ENCODE data around the gene CARMIL3. TPM values are rescaled to one million over a fixed set of nuclear protein-coding genes. Genes with fewer than 3 reads are reported as not detected.

CARMIL3 gene
- total RNA-seq, 2 experiments from 2014 or later: 3.7 to 4.2 TPM

GRCh38 chr14:24059841-24060388, 8.1 kb downstream of the CARMIL3 start:
- peaks cover 1% of the 10 kb centered on the region for H3K27me3 Mint-ChIP-seq
- peaks cover 2% of the 10 kb centered on the region for H3K4me1 Mint-ChIP-seq
- no peak overlapping the region for H3K4me3 Mint-ChIP-seq
- no peak for DNase-seq
- no peaks in the 10 kb centered on the region for H3K9me3 Mint-ChIP-seq
- no peak overlapping the region for H3K27ac Mint-ChIP-seq
- no peaks in the 10 kb centered on the region for H3K36me3 Mint-ChIP-seq (ENCODE audit: low read depth)
- ChIA-PET CTCF (interaction anchor here (1.4 to 4.6 kb wide), 6 partner anchors 8 to 48 kb away, joined by 4 to 41 read pairs (median 10); partner anchors contain the start of gene CARMIL3), POLR2A (interaction anchor here (2.6 to 4.5 kb wide), 2 partner anchors 33 to 55 kb away, joined by 12 to 53 read pairs; partner anchors contain the start of genes DCAF11, NRL and PCK2)

GRCh38 chr14:24060443-24060842, 8.6 kb downstream of the CARMIL3 start:
- H3K27ac Mint-ChIP-seq: no peak overlapping the region
- ChIA-PET POLR2A (interaction anchor here (1.3 to 2.6 kb wide), 3 partner anchors 15 to 100 kb away, joined by 3 to 12 read pairs (median 9); partner anchors contain the start of genes DCAF11, IRF9 and NRL), CTCF (interaction anchor here (1.4 to 3.0 kb wide), 5 partner anchors 9 to 48 kb away, joined by 4 to 21 read pairs (median 11); partner anchors contain the start of gene CARMIL3)
- H3K4me1 Mint-ChIP-seq: peaks cover 2% of the 10 kb centered on the region
- no peak for DNase-seq
- H3K27me3 Mint-ChIP-seq: peaks cover 1% of the 10 kb centered on the region
- H3K4me3 Mint-ChIP-seq: no peak overlapping the region
- H3K9me3 Mint-ChIP-seq: no peaks in the 10 kb centered on the region
- H3K36me3 Mint-ChIP-seq (ENCODE audit: low read depth): no peaks in the 10 kb centered on the region

- peaks cover 2% of the 10 kb centered on the region for H3K4me1 Mint-ChIP-seq
- DNase-seq: no peak
- no peak overlapping the region for H3K4me3 Mint-ChIP-seq
- H3K27me3 Mint-ChIP-seq: peaks cover 1% of the 10 kb centered on the region
- CTCF ChIA-PET: interaction anchor here (0.9 to 3.0 kb wide), 6 partner anchors 9 to 47 kb away, joined by 3 to 21 read pairs (median 10); partner anchors contain the start of gene CARMIL3
- H3K9me3 Mint-ChIP-seq: no peaks in the 10 kb centered on the region
- POLR2A ChIA-PET: interaction anchor here (0.9 to 2.6 kb wide), 6 partner anchors 14 to 181 kb away, joined by 3 to 12 read pairs (median 3); partner anchors contain the start of genes DCAF11, IRF9, NRL and TINF2
- no peak overlapping the region for H3K27ac Mint-ChIP-seq
- H3K36me3 Mint-ChIP-seq (ENCODE audit: low read depth): no peaks in the 10 kb centered on the region
Observed at GRCh38 chr14:24060984-24061913, 9.4 kb downstream of the CARMIL3 start.

GRCh38 chr14:24062216-24062980, 10.6 kb downstream of the CARMIL3 start:
- Mint-ChIP-seq H3K36me3 (ENCODE audit: low read depth) (no peaks in the 10 kb centered on the region), H3K4me3 (no peak overlapping the region)

GRCh38 chr14:24063263-24063836, 11.5 kb downstream of the CARMIL3 start:
- Mint-ChIP-seq H3K36me3 (ENCODE audit: low read depth) (no peaks in the 10 kb centered on the region), H3K27me3 (no peaks in the 10 kb centered on the region), H3K4me3 (no peak overlapping the region), H3K27ac (no peak overlapping the region), H3K4me1 (peaks cover 2% of the 10 kb centered on the region), H3K9me3 (no peaks in the 10 kb centered on the region)
- CTCF ChIA-PET: interaction anchor here (0.7 to 3.0 kb wide), 4 partner anchors 11 to 45 kb away, joined by 3 to 17 read pairs (median 6); no protein-coding TSS in a partner anchor
- DNase-seq: no peak
- POLR2A ChIA-PET: interaction anchor here (1.0 kb wide), 1 partner anchor 45 kb away, joined by 3 read pairs; no protein-coding TSS in a partner anchor

More at GRCh38 chr14:24062216-24062980, 10.6 kb downstream of the CARMIL3 start:
- peaks cover 1% of the 10 kb centered on the region for H3K27me3 Mint-ChIP-seq
- CTCF ChIA-PET: interaction anchor here (0.9 to 3.0 kb wide), 5 partner anchors 18 to 46 kb away, joined by 3 to 21 read pairs (median 11); no protein-coding TSS in a partner anchor
- H3K4me1 Mint-ChIP-seq: peaks cover 2% of the 10 kb centered on the region
- no peak overlapping the region for H3K27ac Mint-ChIP-seq
- DNase-seq: no peak
- H3K9me3 Mint-ChIP-seq: no peaks in the 10 kb centered on the region
- POLR2A ChIA-PET: interaction anchor here (0.9 to 2.6 kb wide), 6 partner anchors 28 to 180 kb away, joined by 3 to 12 read pairs (median 3); partner anchors contain the start of genes DCAF11, IRF9, NRL and TINF2

- POLR2A ChIA-PET: no interaction called here
- CTCF ChIA-PET: interaction anchor here (0.7 to 1.6 kb wide), 4 partner anchors 10 to 44 kb away, joined by 3 to 8 read pairs (median 3); no protein-coding TSS in a partner anchor
- no peaks in the 10 kb centered on the region for H3K27me3 Mint-ChIP-seq
Observed at GRCh38 chr14:24064091-24064795, 12.4 kb downstream of the CARMIL3 start.

GRCh38 chr14:24064856-24065255, 13.0 kb downstream of the CARMIL3 start:
- Mint-ChIP-seq H3K27ac (no peak overlapping the region), H3K4me3 (no peak overlapping the region), H3K36me3 (ENCODE audit: low read depth) (no peaks in the 10 kb centered on the region), H3K4me1 (no peaks in the 10 kb centered on the region), H3K9me3 (no peaks in the 10 kb centered on the region), H3K27me3 (peaks cover 4% of the 10 kb centered on the region)
- no peak for DNase-seq
- ChIA-PET CTCF (interaction anchor here (0.9 to 1.6 kb wide), 2 partner anchors 28 to 44 kb away, joined by 3 to 8 read pairs; no protein-coding TSS in a partner anchor), POLR2A (interaction anchor here (1.6 kb wide), 1 partner anchor 17 kb away, joined by 5 read pairs; no protein-coding TSS in a partner anchor)

More at GRCh38 chr14:24064091-24064795, 12.4 kb downstream of the CARMIL3 start:
- no peaks in the 10 kb centered on the region for H3K4me1 Mint-ChIP-seq
- H3K27ac Mint-ChIP-seq: no peak overlapping the region
- no peak for DNase-seq
- H3K9me3 Mint-ChIP-seq: no peaks in the 10 kb centered on the region
- no peak overlapping the region for H3K4me3 Mint-ChIP-seq
- H3K36me3 Mint-ChIP-seq (ENCODE audit: low read depth): no peaks in the 10 kb centered on the region

GRCh38 chr14:24065408-24065807, 13.6 kb downstream of the CARMIL3 start:
- Mint-ChIP-seq H3K4me1 (no peaks in the 10 kb centered on the region), H3K27ac (no peak overlapping the region), H3K27me3 (peaks cover 8% of the 10 kb centered on the region), H3K4me3 (no peak overlapping the region), H3K9me3 (no peaks in the 10 kb centered on the region), H3K36me3 (ENCODE audit: low read depth) (no peaks in the 10 kb centered on the region)
- ChIA-PET POLR2A (interaction anchor here (1.6 kb wide), 1 partner anchor 17 kb away, joined by 5 read pairs; no protein-coding TSS in a partner anchor), CTCF (interaction anchor here (0.9 to 1.9 kb wide), 2 partner anchors 8 to 28 kb away, joined by 3 to 6 read pairs; no protein-coding TSS in a partner anchor)
- no peak for DNase-seq

- ChIA-PET CTCF (interaction anchor here (1.0 to 1.9 kb wide), 2 partner anchors 9 to 14 kb away, joined by 3 to 6 read pairs; no protein-coding TSS in a partner anchor), POLR2A (interaction anchor here (1.4 kb wide), 1 partner anchor 14 kb away, joined by 5 read pairs; no protein-coding TSS in a partner anchor)
- Mint-ChIP-seq H3K27ac (no peak overlapping the region), H3K36me3 (ENCODE audit: low read depth) (no peaks in the 10 kb centered on the region), H3K4me1 (no peaks in the 10 kb centered on the region), H3K27me3 (peaks cover 14% of the 10 kb centered on the region), H3K9me3 (no peaks in the 10 kb centered on the region), H3K4me3 (no peak overlapping the region)
- DNase-seq: no peak
Observed at GRCh38 chr14:24066496-24067132, 14.8 kb downstream of the CARMIL3 start.

- no peak overlapping the region for H3K4me3 Mint-ChIP-seq
- no peak for DNase-seq
- no peak overlapping the region for H3K27ac Mint-ChIP-seq
- CTCF ChIA-PET: interaction anchor here (1.0 to 1.9 kb wide), 3 partner anchors 10 to 42 kb away, joined by 3 to 6 read pairs (median 3); no protein-coding TSS in a partner anchor
- H3K9me3 Mint-ChIP-seq: no peaks in the 10 kb centered on the region
- POLR2A ChIA-PET: interaction anchor here (1.1 to 1.4 kb wide), 2 partner anchors 13 to 14 kb away, joined by 5 to 7 read pairs; no protein-coding TSS in a partner anchor
- H3K4me1 Mint-ChIP-seq: no peaks in the 10 kb centered on the region
- H3K36me3 Mint-ChIP-seq (ENCODE audit: low read depth): no peaks in the 10 kb centered on the region
- peaks cover 14% of the 10 kb centered on the region for H3K27me3 Mint-ChIP-seq
Observed at GRCh38 chr14:24067133-24068082, 15.6 kb downstream of the CARMIL3 start.
